HAP-1 (cell line): ENCODE data around the gene ARHGAP36.

ENCODE experiments used
- DNase-seq, 2 experiments: peaks; one replicate each; pipeline ENCODE4 v3.0.0-alpha.2; 2016 to 2020; ENCODE audit warnings: low spot score in 2 of 2
- H3K27me3 ChIP-seq: fragments of 250-450 bp; sonication (Bioruptor Pico); 2 replicates; pipeline ENCODE4 v1.5.1; 2020; ENCODE audit warnings: low read depth, mild to moderate bottlenecking, moderate library complexity
- H3K36me3 ChIP-seq: fragments of 250-450 bp; sonication (Bioruptor Pico); replicated peaks from 2 replicates; pipeline ENCODE4 v1.5.1; 2020; ENCODE audit warnings: mild to moderate bottlenecking
- H3K4me1 ChIP-seq: fragments of 250-450 bp; sonication (Bioruptor Pico); 2 replicates; pipeline ENCODE4 v1.5.1; 2020; ENCODE audit warnings: mild to moderate bottlenecking
- H3K4me3 ChIP-seq: fragments of 250-450 bp; sonication (Bioruptor Pico); 2 replicates; pipeline ENCODE4 v1.5.1; 2020; ENCODE audit warnings: mild to moderate bottlenecking, moderate library complexity
- H3K9me3 ChIP-seq: fragments of 250-450 bp; sonication (Bioruptor Pico); 2 replicates; pipeline ENCODE4 v1.5.1; 2020; ENCODE audit warnings: mild to moderate bottlenecking, moderate library complexity
- in situ Hi-C: fragments of 300-500 bp; cut with MboI; formaldehyde crosslinking; loops from 3 replicates; pipeline ENCODE4 v1.14.3; 2020; ENCODE audit warnings: low sequenced_read_pairs, inconsistent platforms, mixed read lengths

ARHGAP36 gene

DNA sequence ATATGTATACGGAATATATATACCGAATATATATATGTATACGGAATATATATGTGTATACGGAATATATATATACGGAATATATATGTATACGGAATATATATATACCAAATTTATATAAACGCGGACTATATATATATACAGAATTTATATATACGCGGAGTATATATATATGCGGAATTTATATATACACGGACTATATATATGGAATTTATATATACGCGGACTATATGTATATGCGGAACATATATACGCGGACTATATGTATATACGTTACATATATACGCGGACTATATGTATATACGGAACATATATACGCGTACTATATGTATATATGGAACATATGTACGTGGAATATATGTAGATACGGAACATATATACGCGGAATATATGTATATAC lies 78.6 kb downstream of the ARHGAP36 start:
- H3K9me3 ChIP-seq, result no peaks in the 10 kb centered on the region
- no peak overlapping the region for H3K4me3 ChIP-seq
- no peaks in the 10 kb centered on the region for H3K4me1 ChIP-seq
- in situ Hi-C loops, result no loop called here
- DNase-seq, result no peak
- no peaks in the 10 kb centered on the region for H3K27me3 ChIP-seq
- H3K36me3 ChIP-seq, result no peaks in the 10 kb centered on the region

- H3K4me1 ChIP-seq, result no peaks in the 10 kb centered on the region
- H3K4me3 ChIP-seq, result no peak overlapping the region
- H3K36me3 ChIP-seq, result no peaks in the 10 kb centered on the region
- DNase-seq, result no peak
- in situ Hi-C loops, result no loop called here
- no peaks in the 10 kb centered on the region for H3K27me3 ChIP-seq
- H3K9me3 ChIP-seq, result no peaks in the 10 kb centered on the region
Observed at GRCh38 chrX:131139072-131139471, 80.9 kb downstream of the ARHGAP36 start.
